Spinal cord (tissue), 10 donors: ENCODE results near the gene TTYH2. TPM values are rescaled to one million over a fixed set of nuclear protein-coding genes. Genes with fewer than 3 reads are reported as not detected.

Experiments
- DNase-seq, 6 donors: peaks; one replicate each; pipeline versions ENCODE4 v3.0.0 to v3.0.0-alpha.2; 2013 to 2015; ENCODE audit warnings: low spot score in 6 of 6, low read depth in 4 of 6
- H3K27ac ChIP-seq: one replicate; pipeline ENCODE4 v1.5.1; 2013; ENCODE audit warnings: low read depth, low read length, control low read depth
- H3K27me3 ChIP-seq: one replicate; pipeline ENCODE4 v1.6.1; 2013; ENCODE audit warnings: low read length; ENCODE audit not compliant: control insufficient read depth, insufficient read depth
- H3K36me3 ChIP-seq: one replicate; pipeline ENCODE4 v1.6.1; 2013; ENCODE audit warnings: low read length; ENCODE audit not compliant: control insufficient read depth, insufficient read depth
- H3K4me1 ChIP-seq: one replicate; pipeline ENCODE4 v1.6.1; 2013; ENCODE audit warnings: low read length; ENCODE audit not compliant: control insufficient read depth, insufficient read depth
- H3K4me3 ChIP-seq: one replicate; pipeline ENCODE4 v1.5.1; 2013; ENCODE audit warnings: low read depth, low read length, control low read depth
- H3K9me3 ChIP-seq: one replicate; pipeline ENCODE4 v1.6.1; 2013; ENCODE audit warnings: low read length; ENCODE audit not compliant: control insufficient read depth, insufficient read depth
- WGBS: methylation state at CpG from one replicate; pipeline ENCODE4 v1.1.5; 2013; ENCODE audit warnings: missing lambda C conversion rate; ENCODE audit not compliant: insufficient coverage; 5-methylcytosine and 5-hydroxymethylcytosine counted together
- polyA plus RNA-seq, 2 donors: library from polyadenylated mRNA; unstranded; fragments of 120-200 nt; gene quantifications; one replicate each; pipeline ENCODE4 v1.2.1, GENCODE V29; 2013; ENCODE audit not compliant: insufficient read length in 2 of 2
- total RNA-seq, 2 donors: library from RNA; depleted of rRNA in 1 of 2; stranded (reverse); fragments of 120-200 nt in 1 of 2; fragments of >200 nt in 1 of 2; gene quantifications; one replicate each; pipeline versions ENCODE4 v1.2.3 to v1.2.4, GENCODE V29; 2013 to 2014
- donor health status: healthy.

The TTYH2 gene
- total and polyA plus RNA-seq, 4 donors: 25.0 to 66.4 (median 43.4) TPM

DNA sequence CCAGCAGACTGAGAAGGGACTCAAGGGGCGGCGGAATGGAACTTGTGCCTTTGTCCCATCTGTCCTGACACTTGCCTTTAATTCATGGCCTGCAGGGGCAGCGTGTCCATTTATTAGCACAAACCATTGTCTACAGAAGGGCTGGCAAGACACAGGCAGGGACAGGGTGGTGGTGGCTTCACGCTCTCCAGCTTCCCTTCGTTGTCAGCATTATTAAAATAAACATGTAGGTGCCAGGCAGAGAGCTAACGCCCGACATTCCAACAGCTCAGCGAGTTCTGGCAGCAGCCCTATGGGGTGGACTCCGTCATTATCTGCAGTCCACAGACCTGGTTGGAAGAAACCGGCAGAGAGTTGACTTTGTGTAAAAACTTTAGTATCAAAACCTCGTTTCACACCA is 77.0 kb downstream of the TTYH2 start:
- DNase-seq: peak in 1 of 6 donors; percentile 34
- no peak overlapping the region for H3K27ac ChIP-seq
- peaks cover 2% of the 10 kb centered on the region for H3K36me3 ChIP-seq
- no peak overlapping the region for H3K4me3 ChIP-seq
- H3K4me1 ChIP-seq: peaks cover 13% of the 10 kb centered on the region
- H3K27me3 ChIP-seq: peaks cover 2% of the 10 kb centered on the region
- 16% methylated on average over 10 of the region's 11 CpGs for WGBS
- H3K9me3 ChIP-seq: peaks cover 4% of the 10 kb centered on the region

DNA sequence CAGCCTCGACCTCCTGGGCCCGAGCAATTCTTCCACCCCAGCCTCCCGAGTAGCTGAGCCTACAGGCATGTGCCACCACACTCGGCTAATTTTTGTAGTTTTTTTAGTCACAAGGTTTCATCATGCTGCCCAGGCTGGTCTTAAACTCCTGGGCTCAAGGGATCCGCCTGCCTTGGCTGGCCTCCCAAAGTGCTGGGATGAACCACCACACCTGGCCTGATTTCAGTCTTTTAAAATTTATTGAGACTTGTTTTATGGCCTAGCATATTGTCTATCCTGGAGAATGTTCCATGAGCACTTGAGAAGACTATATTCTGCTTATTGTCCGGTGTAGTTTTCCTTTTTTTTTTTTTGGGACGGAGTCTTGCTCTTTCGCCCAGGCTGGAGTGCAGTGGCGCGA is 79.1 kb downstream of the TTYH2 start:
- 81% methylated on average over 5 of the region's 10 CpGs for WGBS
- no peaks in the 10 kb centered on the region for H3K36me3 ChIP-seq
- peaks cover 2% of the 10 kb centered on the region for H3K27me3 ChIP-seq
- peaks cover 4% of the 10 kb centered on the region for H3K9me3 ChIP-seq
- peaks cover 22% of the 10 kb centered on the region for H3K4me1 ChIP-seq
- no peak overlapping the region for H3K27ac ChIP-seq
- H3K4me3 ChIP-seq: no peak overlapping the region
- no peak for DNase-seq

DNA sequence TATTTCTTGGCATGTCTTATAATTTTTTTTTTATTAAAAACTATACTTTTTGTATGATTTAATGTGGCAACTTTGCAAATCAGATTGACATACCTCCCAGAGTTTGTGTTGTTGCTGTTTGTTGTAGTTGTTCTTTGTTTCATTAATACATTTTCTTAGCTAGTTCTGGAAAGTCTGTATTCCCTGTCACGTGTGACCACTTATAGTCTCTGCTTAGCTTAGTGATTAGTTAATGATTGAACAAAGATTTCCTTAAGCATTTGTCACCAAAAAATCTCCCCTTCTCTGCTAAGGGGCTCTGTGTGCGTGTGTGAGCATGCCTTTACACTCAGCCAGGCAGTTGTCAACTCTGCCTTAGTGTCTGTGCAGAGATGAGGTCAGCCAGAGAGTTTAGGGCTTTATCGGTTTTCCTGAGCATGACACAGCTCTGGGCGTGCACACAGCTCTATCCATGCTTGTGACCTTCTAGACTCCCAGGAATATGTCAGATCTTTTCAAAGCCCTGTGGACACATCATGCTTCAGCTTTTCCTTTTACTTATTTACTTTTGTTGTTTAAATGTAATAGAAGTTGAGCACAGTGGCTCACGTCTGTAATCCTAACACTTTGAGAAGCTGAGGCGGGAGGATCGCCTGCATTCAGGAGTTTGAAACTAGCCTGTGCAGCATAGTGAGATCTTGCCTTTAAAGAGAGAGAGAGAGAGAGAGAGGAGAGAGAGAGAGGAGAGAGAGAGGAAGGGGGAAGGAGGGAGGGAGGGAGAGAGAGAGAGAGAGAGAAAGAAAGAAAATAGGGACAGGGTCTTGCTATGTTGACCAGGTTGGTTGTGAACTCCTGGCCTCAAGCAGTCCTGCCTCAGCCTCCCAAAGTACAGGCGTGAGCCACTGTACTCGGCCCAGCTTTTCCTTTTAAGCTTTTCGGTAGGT is 82.5 kb downstream of the TTYH2 start:
- no peak for DNase-seq
- H3K27me3 ChIP-seq: no peaks in the 10 kb centered on the region
- no peaks in the 10 kb centered on the region for H3K36me3 ChIP-seq
- H3K4me3 ChIP-seq: no peak overlapping the region
- H3K27ac ChIP-seq: peak overlapping the region; percentile 37
- 69% methylated on average over 8 of the region's 10 CpGs for WGBS
- peaks cover 4% of the 10 kb centered on the region for H3K9me3 ChIP-seq
- peaks cover 18% of the 10 kb centered on the region for H3K4me1 ChIP-seq

DNA sequence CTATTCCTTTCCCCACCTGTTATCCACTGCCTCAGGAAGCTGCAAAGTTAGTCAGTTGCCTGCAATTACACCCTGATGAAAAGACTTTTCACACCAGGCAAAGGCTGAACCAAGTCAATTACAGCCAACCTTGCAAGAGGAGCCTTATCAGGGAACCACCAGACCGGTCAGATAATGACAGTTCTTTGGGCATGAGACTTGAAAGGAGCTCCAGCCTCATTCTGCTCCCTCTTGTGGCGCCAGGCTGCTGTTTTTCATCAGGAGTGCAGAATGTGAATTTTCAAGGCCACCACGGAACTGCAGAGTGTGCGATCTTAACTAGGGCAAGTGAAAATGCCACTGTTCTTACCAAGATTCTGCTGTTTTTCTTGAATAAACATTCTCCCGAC is 83.2 kb downstream of the TTYH2 start:
- H3K27ac ChIP-seq: peak overlapping the region; percentile 37
- peaks cover 4% of the 10 kb centered on the region for H3K9me3 ChIP-seq
- WGBS: 2% methylated on average over 4 of the region's 5 CpGs
- H3K36me3 ChIP-seq: no peaks in the 10 kb centered on the region
- H3K4me3 ChIP-seq: no peak overlapping the region
- no peaks in the 10 kb centered on the region for H3K27me3 ChIP-seq
- DNase-seq: peak in 3 of 6 donors; percentile 62 to 87 (median 86)
- peaks cover 18% of the 10 kb centered on the region for H3K4me1 ChIP-seq

DNA sequence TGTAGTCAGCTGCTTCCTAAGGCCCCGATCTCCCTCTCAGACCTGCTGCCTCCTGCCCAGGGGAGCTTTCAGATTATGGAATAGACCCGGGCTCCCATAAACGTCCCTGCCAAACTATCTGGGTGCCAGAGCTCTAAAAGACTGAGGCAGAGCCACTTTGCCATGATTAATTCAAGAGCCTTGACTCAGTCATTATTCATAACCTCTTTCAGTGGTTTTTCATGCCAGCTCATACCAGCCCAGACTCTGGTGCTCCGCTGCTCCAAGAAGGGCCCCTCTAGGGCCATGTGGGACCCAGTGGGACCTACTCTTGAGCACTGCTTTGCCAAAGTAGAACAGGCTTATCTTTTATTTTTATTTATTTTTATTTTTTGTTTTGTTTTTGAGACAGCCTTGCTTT is 84.6 kb downstream of the TTYH2 start:
- 58% methylated on average over 3 of the region's 4 CpGs for WGBS
- Histone ChIP-seq H3K4me1 (peaks cover 18% of the 10 kb centered on the region), H3K36me3 (no peaks in the 10 kb centered on the region), H3K9me3 (peaks cover 4% of the 10 kb centered on the region), H3K27me3 (no peaks in the 10 kb centered on the region), H3K4me3 (no peak overlapping the region), H3K27ac (no peak overlapping the region)
- DNase-seq: peak in 2 of 6 donors; percentile 44 to 52

DNA sequence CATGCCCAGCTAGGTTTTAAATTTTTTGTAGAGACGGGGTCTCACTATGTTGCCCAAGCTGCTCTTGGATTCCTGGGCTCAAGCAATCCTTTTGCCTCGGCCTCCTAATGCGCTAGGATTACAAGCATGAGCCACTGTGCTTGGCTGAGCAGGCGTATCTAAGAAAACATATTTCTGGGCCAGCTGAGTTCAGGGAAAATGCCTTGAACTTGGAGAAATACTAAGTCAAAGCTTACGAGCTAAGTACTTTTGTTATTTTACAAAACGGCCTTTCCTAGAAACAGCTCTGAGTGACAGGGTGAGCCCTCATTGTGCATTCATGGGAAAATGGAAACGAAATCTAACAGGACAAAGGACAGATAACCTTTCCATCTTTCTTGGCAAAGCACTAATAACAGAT is 85.4 kb downstream of the TTYH2 start:
- DNase-seq: peak in 1 of 6 donors; percentile 53

DNA sequence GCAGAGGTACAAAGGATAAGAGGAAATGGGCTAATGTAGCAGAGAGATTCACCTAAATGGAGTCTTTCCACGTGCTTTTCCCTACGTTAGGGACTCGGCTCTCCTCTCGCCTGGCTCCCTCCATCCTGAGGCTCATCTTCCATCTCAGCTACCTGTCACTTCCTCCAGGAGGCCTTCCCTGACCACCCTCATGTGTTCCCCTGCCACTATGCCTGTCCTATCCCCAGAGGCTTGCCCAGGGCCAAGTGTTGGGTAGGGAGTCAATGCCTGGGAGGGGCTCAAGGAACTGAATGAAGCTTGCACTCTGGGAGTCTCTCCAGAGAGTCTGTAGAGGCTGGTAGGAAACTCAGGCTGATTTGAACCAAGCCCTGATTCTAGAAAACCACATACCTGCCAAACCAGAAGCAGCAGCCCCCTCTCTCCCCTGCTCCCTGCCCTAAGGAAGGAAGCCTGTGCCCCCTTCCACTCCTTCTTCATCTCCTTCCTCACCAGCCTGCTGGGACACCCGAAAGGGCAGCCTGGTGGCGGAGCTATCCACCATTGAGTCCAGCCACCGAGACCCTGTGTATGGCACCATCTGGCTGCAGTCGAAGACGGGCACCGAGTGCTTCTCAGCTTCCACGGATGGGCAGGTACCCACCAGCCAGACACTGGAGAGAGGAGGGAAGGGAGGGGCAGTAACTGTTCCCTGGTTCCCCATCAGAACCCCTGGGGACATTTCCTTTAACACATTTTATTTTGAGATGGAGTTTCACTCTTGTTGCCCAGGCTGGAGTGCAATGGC is 86.0 kb downstream of the TTYH2 start:
- no peak overlapping the region for H3K4me3 ChIP-seq
- H3K4me1 ChIP-seq: peaks cover 18% of the 10 kb centered on the region
- 74% methylated on average over 10 of the region's 11 CpGs for WGBS
- H3K27ac ChIP-seq: peak overlapping the region; percentile 22
- no peaks in the 10 kb centered on the region for H3K27me3 ChIP-seq
- no peaks in the 10 kb centered on the region for H3K36me3 ChIP-seq
- peaks cover 4% of the 10 kb centered on the region for H3K9me3 ChIP-seq
- no peak for DNase-seq

More for the DNA sequence above, 85.4 kb downstream of the TTYH2 start:
- Histone ChIP-seq H3K4me3 (no peak overlapping the region), H3K36me3 (no peaks in the 10 kb centered on the region), H3K4me1 (peaks cover 18% of the 10 kb centered on the region), H3K9me3 (peaks cover 4% of the 10 kb centered on the region), H3K27me3 (no peaks in the 10 kb centered on the region), H3K27ac (peak overlapping the region; percentile 22)
- 67% methylated on average over 6 of the region's 7 CpGs for WGBS

DNA sequence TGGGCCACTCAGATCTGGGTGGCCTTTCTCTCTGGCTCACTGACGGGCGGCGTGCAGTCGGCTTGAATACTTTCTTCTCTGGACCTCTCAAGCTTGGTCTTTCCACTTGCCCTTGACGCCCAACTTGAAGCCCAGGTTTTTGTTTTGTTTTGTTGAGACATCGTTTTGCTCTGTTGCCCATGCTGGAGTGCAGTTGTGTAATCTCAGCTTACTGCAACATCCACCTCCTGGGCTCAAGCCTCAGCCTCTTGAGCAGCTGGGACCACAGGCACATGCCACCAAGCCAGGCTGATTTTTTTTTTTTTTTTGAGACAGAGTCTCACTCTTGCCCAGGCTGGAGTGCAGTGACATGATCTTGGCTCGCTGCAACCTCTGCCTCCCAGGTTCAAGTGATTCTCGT is 89.9 kb downstream of the TTYH2 start:
- Histone ChIP-seq H3K4me1 (peaks cover 1% of the 10 kb centered on the region), H3K36me3 (no peaks in the 10 kb centered on the region), H3K9me3 (no peaks in the 10 kb centered on the region), H3K27me3 (no peaks in the 10 kb centered on the region), H3K27ac (no peak overlapping the region), H3K4me3 (no peak overlapping the region)
- no peak for DNase-seq
- WGBS: 91% methylated on average over 5 of the region's 8 CpGs

DNA sequence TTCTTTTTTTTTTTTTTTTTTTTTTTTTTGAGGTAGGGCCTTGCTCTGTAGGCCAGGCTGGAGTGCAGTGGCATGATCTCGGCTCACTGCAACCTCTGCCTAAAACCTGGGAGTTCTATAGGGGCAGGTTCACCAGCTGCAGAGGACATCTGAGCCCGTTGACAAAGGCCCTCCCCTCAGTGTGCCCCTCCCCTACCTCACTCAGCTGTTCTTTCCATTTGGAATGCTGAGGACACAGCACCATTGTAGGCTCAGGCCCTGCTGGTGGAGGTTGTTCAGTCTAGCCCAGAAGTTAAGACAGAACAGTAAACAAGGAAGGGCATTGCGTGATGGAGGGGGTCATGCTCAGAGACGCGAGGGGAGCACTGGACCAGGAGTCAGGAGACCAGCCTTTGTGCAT is 90.8 kb downstream of the TTYH2 start:
- 74% methylated on average over 4 of the region's 5 CpGs for whole genome bisulfite sequencing
- no peak overlapping the region for H3K27ac ChIP-seq
- H3K36me3 ChIP-seq: no peaks in the 10 kb centered on the region

More for the DNA sequence above, 90.8 kb downstream of the TTYH2 start:
- H3K4me3 ChIP-seq: no peak overlapping the region
- H3K9me3 ChIP-seq: no peaks in the 10 kb centered on the region
- H3K27me3 ChIP-seq: no peaks in the 10 kb centered on the region
- H3K4me1 ChIP-seq: no peaks in the 10 kb centered on the region
- DNase-seq: no peak
